MCF 10A (cell line): ENCODE results near the gene GH2. TPM values are rescaled to one million over a fixed set of nuclear protein-coding genes. Genes with fewer than 3 reads are reported as not detected.
"Not testable (repeated sequence)": the region's sequence is repeated elsewhere in the genome, so short reads cannot be mapped to it uniquely, and the experiment has no call there.

ENCODE experiments used
- BruUV-seq: library from RNA; stranded (reverse); fragments of 400-500 nt; replicated peaks from 2 replicates; lab custom pipeline; 2021; lab: Mats Ljungman, UMichigan
- CTCF ChIA-PET: fragments of 300-600 bp; sonication (Branson Sonifier 250); formaldehyde crosslinking; extraction: SDS; loops from one replicate; lab custom pipeline; 2021; ENCODE audit warnings: antibody characterized with exemption, inconsistent platforms; lab: Yijun Ruan, JAX
- POLR2A ChIA-PET: fragments of 300-600, 350-650 bp; sonication (Branson Sonifier 250); formaldehyde crosslinking; extraction: SDS; loops from one replicate; lab custom pipeline; 2020; ENCODE audit warnings: antibody characterized with exemption, inconsistent platforms; lab: Yijun Ruan, JAX
- DNase-seq: peaks from one replicate; pipeline ENCODE4 v3.0.0-alpha.2; 2018; ENCODE audit not compliant: unreplicated experiment
- H3K27ac Mint-ChIP-seq: one replicate; pipeline ENCODE4 v1.8.0; 2022; ENCODE audit warnings: mild to moderate bottlenecking, low read depth, mixed read lengths; ENCODE audit not compliant: unreplicated experiment
- H3K27me3 Mint-ChIP-seq: one replicate; pipeline ENCODE4 v1.8.0; 2022; ENCODE audit warnings: mixed read lengths; ENCODE audit not compliant: insufficient read depth, unreplicated experiment
- H3K36me3 Mint-ChIP-seq: one replicate; pipeline ENCODE4 v1.8.0; 2022; ENCODE audit warnings: mild to moderate bottlenecking, moderate library complexity, mixed read lengths; ENCODE audit not compliant: insufficient read depth, unreplicated experiment
- H3K4me1 Mint-ChIP-seq: one replicate; pipeline ENCODE4 v1.8.0; 2022; ENCODE audit warnings: mixed read lengths; ENCODE audit not compliant: insufficient read depth, unreplicated experiment
- H3K4me3 Mint-ChIP-seq: one replicate; pipeline ENCODE4 v1.8.0; 2022; ENCODE audit warnings: mild to moderate bottlenecking, moderate library complexity, mixed read lengths; ENCODE audit not compliant: unreplicated experiment
- H3K9me3 Mint-ChIP-seq: one replicate; pipeline ENCODE4 v1.8.0; 2022; ENCODE audit warnings: mixed read lengths; ENCODE audit not compliant: unreplicated experiment
- CTCF ChIP-seq: fragments of 200-600 bp; IDR thresholded peaks from one replicate; pipeline ENCODE4 v1.8.0; 2022; ENCODE audit warnings: antibody characterized with exemption, mild to moderate bottlenecking; ENCODE audit not compliant: unreplicated experiment
- intact Hi-C: fragments of 100-400 bp; cut with micrococcal nuclease; formaldehyde crosslinking; loops from 2 replicates; pipeline ENCODE4 v1.14.1; 2022
- total RNA-seq: library from RNA; stranded (reverse); gene quantifications from 2 replicates; pipeline ENCODE4 v1.2.3, GENCODE V29; 2022

Gene GH2
- total RNA-seq, 1 experiment from 2014 or later, result not detected

GRCh38 chr17:63869491-63870291, 12.1 kb downstream of the GH2 start:
- CTCF ChIA-PET, H3K27ac Mint-ChIP-seq, intact Hi-C loops, H3K9me3 Mint-ChIP-seq, H3K27me3 Mint-ChIP-seq, H3K36me3 Mint-ChIP-seq, POLR2A ChIA-PET, H3K4me1 Mint-ChIP-seq, BruUV-seq, DNase-seq, H3K4me3 Mint-ChIP-seq: not testable (repeated sequence)
- TF ChIP-seq CTCF, result peak; percentile 15

GRCh38 chr17:63866625-63867024, 15.1 kb downstream of the GH2 start:
- H3K27ac Mint-ChIP-seq, H3K4me3 Mint-ChIP-seq, POLR2A ChIA-PET, DNase-seq, H3K36me3 Mint-ChIP-seq, H3K9me3 Mint-ChIP-seq, BruUV-seq, H3K27me3 Mint-ChIP-seq, intact Hi-C loops, H3K4me1 Mint-ChIP-seq: not testable (repeated sequence)
- CTCF ChIA-PET, result interaction anchor here (0.6 to 2.6 kb wide), 15 partner anchors 10 to 870 kb away, joined by 3 to 15 read pairs (median 4); no protein-coding TSS in a partner anchor

- BruUV-seq, result no TSS peak
- H3K4me3 Mint-ChIP-seq, result no peak overlapping the region
- no peaks in the 10 kb centered on the region for H3K4me1 Mint-ChIP-seq
- no peaks in the 10 kb centered on the region for H3K9me3 Mint-ChIP-seq
- no peaks in the 10 kb centered on the region for H3K36me3 Mint-ChIP-seq
- no peak overlapping the region for H3K27ac Mint-ChIP-seq
- TF ChIP-seq CTCF, result no peak
- ChIA-PET POLR2A (no interaction called here), CTCF (interaction anchor here (1.0 to 1.7 kb wide), 2 partner anchors 16 to 21 kb away, joined by 3 to 4 read pairs; no protein-coding TSS in a partner anchor)
- H3K27me3 Mint-ChIP-seq, result peaks cover 40% of the 10 kb centered on the region
- no peak for DNase-seq
- intact Hi-C loops, result no loop called here
These were observed 22.5 kb downstream of the GH2 start for GRCh38 chr17:63859257-63859656.

GRCh38 chr17:63856425-63856824, 25.3 kb downstream of the GH2 start:
- H3K27me3 Mint-ChIP-seq, result peaks cover 40% of the 10 kb centered on the region
- H3K4me3 Mint-ChIP-seq, DNase-seq, H3K36me3 Mint-ChIP-seq, BruUV-seq, H3K27ac Mint-ChIP-seq, H3K9me3 Mint-ChIP-seq, intact Hi-C loops, H3K4me1 Mint-ChIP-seq, POLR2A ChIA-PET: not testable (repeated sequence)
- CTCF ChIA-PET, result interaction anchor here (0.6 to 1.2 kb wide), 3 partner anchors 13 to 147 kb away, joined by 3 to 4 read pairs (median 3); no protein-coding TSS in a partner anchor

GRCh38 chr17:63855185-63855584, 26.6 kb downstream of the GH2 start:
- peaks cover 27% of the 10 kb centered on the region for H3K27me3 Mint-ChIP-seq
- H3K36me3 Mint-ChIP-seq, result no peaks in the 10 kb centered on the region
- no peaks in the 10 kb centered on the region for H3K9me3 Mint-ChIP-seq
- no peak for DNase-seq
- intact Hi-C loops, result no loop called here
- CTCF ChIA-PET, result interaction anchor here (0.5 to 2.8 kb wide), 5 partner anchors 9 to 259 kb away, joined by 3 to 14 read pairs (median 4); no protein-coding TSS in a partner anchor
- POLR2A ChIA-PET, result interaction anchor here (0.7 kb wide), 1 partner anchor 46 kb away, joined by 3 read pairs; no protein-coding TSS in a partner anchor
- no TSS peak for BruUV-seq
- no peak overlapping the region for H3K27ac Mint-ChIP-seq
- no peak overlapping the region for H3K4me3 Mint-ChIP-seq
- H3K4me1 Mint-ChIP-seq, result no peaks in the 10 kb centered on the region
- no peak for TF ChIP-seq CTCF
